HG02870 (cell line): ENCODE results near the gene JAK3.
"Not testable (repeated sequence)": the region's sequence is repeated elsewhere in the genome, so short reads cannot be mapped to it uniquely, and the experiment has no call there.

Experiments used
- ATAC-seq: cut with Tn5 transposase; IDR thresholded peaks from one replicate; pipeline ENCODE4 v1.9.1; 2021; ENCODE audit warnings: mild to moderate bottlenecking, moderate library complexity; ENCODE audit not compliant: unreplicated experiment

Gene JAK3

GRCh38 chr19:17807731-17808316 is 40.0 kb downstream of the JAK3 start:
- ATAC-seq: no peak

- no peak for ATAC-seq
Measured at GRCh38 chr19:17806945-17807344, 40.8 kb downstream of the JAK3 start.

GRCh38 chr19:17805427-17805826 is 42.4 kb downstream of the JAK3 start:
- ATAC-seq: no peak

GRCh38 chr19:17803264-17803896 is 44.4 kb downstream of the JAK3 start:
- ATAC-seq: no peak

- no peak for ATAC-seq
Measured at GRCh38 chr19:17802137-17802858, 45.5 kb downstream of the JAK3 start.

GRCh38 chr19:17798599-17798998 is 49.2 kb downstream of the JAK3 start:
- ATAC-seq: not testable (repeated sequence)

GRCh38 chr19:17797424-17798201 is 50.2 kb downstream of the JAK3 start:
- ATAC-seq: no peak

- no peak for ATAC-seq
Measured at GRCh38 chr19:17796838-17797423, 50.9 kb downstream of the JAK3 start.

GRCh38 chr19:17796013-17796837 is 51.6 kb downstream of the JAK3 start:
- ATAC-seq: no peak

GRCh38 chr19:17795495-17795856 is 52.3 kb downstream of the JAK3 start:
- no peak for ATAC-seq

- no peak for ATAC-seq
Measured at GRCh38 chr19:17794731-17795494, 52.9 kb downstream of the JAK3 start, which contains the start of gene B3GNT3. Gene B3GNT3, plus strand, starts transcription at chr19:17795138. Its CDS starts 12,670 bp downstream, at chr19:17807808.

GRCh38 chr19:17794412-17794730 is 53.4 kb downstream of the JAK3 start:
- ATAC-seq: no peak

GRCh38 chr19:17790059-17790780 is 57.6 kb downstream of the JAK3 start:
- no peak for ATAC-seq

GRCh38 chr19:17788632-17789031 is 59.1 kb downstream of the JAK3 start:
- ATAC-seq: no peak

- no peak for ATAC-seq
Measured at GRCh38 chr19:17787274-17787913, 60.4 kb downstream of the JAK3 start.

- ATAC-seq: no peak
Measured at GRCh38 chr19:17784201-17785008, 63.4 kb downstream of the JAK3 start.

GRCh38 chr19:17783721-17784120 is 64.1 kb downstream of the JAK3 start:
- ATAC-seq: not testable (repeated sequence)

GRCh38 chr19:17780781-17781180 is 67.0 kb downstream of the JAK3 start:
- no peak for ATAC-seq
